Gastrocnemius medialis (tissue), 4 donors: ENCODE measurements around the gene SERPINH1. TPM values are rescaled to one million over a fixed set of nuclear protein-coding genes. Genes with fewer than 3 reads are reported as not detected.

Experiments
- ATAC-seq, 2 donors: fragments of 150-250 bp; one replicate each; pipeline ENCODE4 v1.9.1; 2016
- DNase-seq, 2 donors: peaks; one replicate each; pipeline ENCODE4 v3.0.0-alpha.2; 2019
- H3K27ac ChIP-seq, 4 donors: fragments of 200-600 bp; sonication (generic); 1 replicate in 1 of 4; 2 replicates in 3 of 4; pipeline ENCODE4 v1.5.1; 2016 to 2018; ENCODE audit warnings: mild to moderate bottlenecking in 2 of 4, moderate library complexity in 1 of 4
- H3K27me3 ChIP-seq, 3 donors: fragments of 200-600 bp; sonication (generic) in 2 of 3; 1 replicate in 1 of 3; 2 replicates in 2 of 3; pipeline versions ENCODE4 v1.5.1 to v1.6.0; 2016 to 2019; ENCODE audit warnings: mild to moderate bottlenecking in 1 of 3, moderate library complexity in 1 of 3
- H3K36me3 ChIP-seq, 2 donors: fragments of 200-600 bp; sonication (generic) in 1 of 2; one replicate each; pipeline ENCODE4 v1.5.1; 2017 to 2018
- H3K4me1 ChIP-seq, 2 donors: fragments of 200-600 bp; sonication (generic) in 1 of 2; one replicate each; pipeline ENCODE4 v1.5.1; 2016 to 2017; ENCODE audit warnings: mild to moderate bottlenecking in 2 of 2
- H3K4me3 ChIP-seq, 4 donors: fragments of 200-600 bp; sonication (generic) in 3 of 4; 1 replicate in 1 of 4; 2 replicates in 3 of 4; pipeline ENCODE4 v1.5.1; 2016 to 2019; ENCODE audit warnings: mild to moderate bottlenecking in 2 of 4
- H3K9me3 ChIP-seq, 3 donors: fragments of 200-600 bp; sonication (generic) in 2 of 3; 1 replicate in 1 of 3; 2 replicates in 2 of 3; pipeline ENCODE4 v1.5.1; 2016 to 2019
- POLR2A ChIP-seq, 2 donors: fragments of 450-650 bp; IDR thresholded peaks; one replicate each; pipeline ENCODE4 v1.6.1; 2017; ENCODE audit warnings: antibody characterized with exemption in 2 of 2, mild to moderate bottlenecking in 2 of 2, moderate library complexity in 2 of 2
- in situ Hi-C, 4 donors: fragments of 200-750 bp; cut with MboI; loops; one replicate each; pipeline versions ENCODE4 v1.15.0 to v1.8.0; 2017; ENCODE audit warnings: low sequenced_read_pairs in 4 of 4
- intact Hi-C: fragments of 100-400 bp; cut with DNase I; formaldehyde crosslinking; loops from one replicate; pipeline ENCODE4 v1.15.1; 2023; ENCODE audit warnings: low total_unique reads
- total RNA-seq, 4 donors: library from RNA; depleted of rRNA; stranded (reverse); fragments of >200 nt; gene quantifications; one replicate each; pipeline versions ENCODE4 v1.1.0 to v1.2.3, GENCODE V29; 2016
- TF ChIP-seq, protein P1 (sequence below), 5 experiments: fragments of 450-650 bp in 3 of 5; fragments of 200-600 bp in 2 of 5; sonication (generic) in 2 of 5; IDR thresholded peaks in 4 of 5; conservative IDR thresholded peaks in 1 of 5; 1 replicate in 4 of 5; 2 replicates in 1 of 5; pipeline ENCODE4 v1.5.1; 2016 to 2019; ENCODE audit warnings: antibody characterized with exemption in 5 of 5, mild to moderate bottlenecking in 3 of 5, moderate library complexity in 3 of 5

SERPINH1 gene
- total RNA-seq, 4 donors from 2014 or later, result 18.5 to 42.4 (median 34.8) TPM

DNA sequence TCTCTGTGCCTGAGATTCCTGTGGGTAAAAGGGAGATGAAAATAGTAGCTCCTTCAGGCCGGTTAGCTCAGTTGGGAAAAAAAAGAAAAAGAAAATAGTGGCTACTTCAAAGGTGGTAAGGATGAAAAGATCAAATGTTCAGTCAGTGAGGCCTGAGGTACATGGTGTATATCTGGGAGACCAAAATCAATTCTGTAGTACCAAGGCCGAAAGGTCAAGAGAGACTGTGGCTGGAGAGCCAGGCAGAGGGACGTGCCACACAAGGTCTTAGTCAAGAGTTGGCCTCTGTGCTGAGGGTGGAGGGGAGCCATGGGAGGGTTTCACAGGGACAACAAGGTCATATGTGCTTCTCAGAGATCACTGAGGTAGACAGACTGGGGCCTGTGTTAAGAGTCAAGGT lies 31.5 kb upstream of the SERPINH1 start:
- Histone ChIP-seq H3K9me3 (no peaks in the 10 kb centered on the region), H3K36me3 (no peaks in the 10 kb centered on the region), H3K27me3 (no peaks in the 10 kb centered on the region), H3K4me1 (no peaks in the 10 kb centered on the region), H3K4me3 (no peak overlapping the region), H3K27ac (no peak overlapping the region)
- intact Hi-C loops, result no loop called here
- TF ChIP-seq, protein P1, sequence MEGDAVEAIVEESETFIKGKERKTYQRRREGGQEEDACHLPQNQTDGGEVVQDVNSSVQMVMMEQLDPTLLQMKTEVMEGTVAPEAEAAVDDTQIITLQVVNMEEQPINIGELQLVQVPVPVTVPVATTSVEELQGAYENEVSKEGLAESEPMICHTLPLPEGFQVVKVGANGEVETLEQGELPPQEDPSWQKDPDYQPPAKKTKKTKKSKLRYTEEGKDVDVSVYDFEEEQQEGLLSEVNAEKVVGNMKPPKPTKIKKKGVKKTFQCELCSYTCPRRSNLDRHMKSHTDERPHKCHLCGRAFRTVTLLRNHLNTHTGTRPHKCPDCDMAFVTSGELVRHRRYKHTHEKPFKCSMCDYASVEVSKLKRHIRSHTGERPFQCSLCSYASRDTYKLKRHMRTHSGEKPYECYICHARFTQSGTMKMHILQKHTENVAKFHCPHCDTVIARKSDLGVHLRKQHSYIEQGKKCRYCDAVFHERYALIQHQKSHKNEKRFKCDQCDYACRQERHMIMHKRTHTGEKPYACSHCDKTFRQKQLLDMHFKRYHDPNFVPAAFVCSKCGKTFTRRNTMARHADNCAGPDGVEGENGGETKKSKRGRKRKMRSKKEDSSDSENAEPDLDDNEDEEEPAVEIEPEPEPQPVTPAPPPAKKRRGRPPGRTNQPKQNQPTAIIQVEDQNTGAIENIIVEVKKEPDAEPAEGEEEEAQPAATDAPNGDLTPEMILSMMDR (IDR thresholded peaks at IDR 0.05 in 4 of 5, conservative IDR thresholded peaks at IDR 0.05 in 1 of 5), result no peak
- TF ChIP-seq POLR2A (IDR thresholded peaks at IDR 0.05), result no peak
- DNase-seq (no peak), ATAC-seq (no peak)
- in situ Hi-C loops, result loop anchor here (5.0 to 25.0 kb wide), 3 partner anchors 83 to 246 kb away; no protein-coding TSS in a partner anchor

- in situ Hi-C loops, result loop anchor here (5.0 to 25.0 kb wide), 3 partner anchors 84 to 247 kb away; no protein-coding TSS in a partner anchor
- intact Hi-C loops, result no loop called here
- H3K9me3 ChIP-seq, result no peaks in the 10 kb centered on the region
- no peaks in the 10 kb centered on the region for H3K36me3 ChIP-seq
- H3K27ac ChIP-seq, result no peak overlapping the region
- no peak for DNase-seq
- no peak overlapping the region for H3K4me3 ChIP-seq
- no peak for ATAC-seq
- H3K27me3 ChIP-seq, result no peaks in the 10 kb centered on the region
- no peaks in the 10 kb centered on the region for H3K4me1 ChIP-seq
- TF ChIP-seq, protein P1 (IDR thresholded peaks at IDR 0.05 in 4 of 5, conservative IDR thresholded peaks at IDR 0.05 in 1 of 5), result no peak
- no peak for TF ChIP-seq POLR2A (IDR thresholded peaks at IDR 0.05)
These were observed 30.7 kb upstream of the SERPINH1 start for GRCh38 chr11:75531325-75531724.

DNA sequence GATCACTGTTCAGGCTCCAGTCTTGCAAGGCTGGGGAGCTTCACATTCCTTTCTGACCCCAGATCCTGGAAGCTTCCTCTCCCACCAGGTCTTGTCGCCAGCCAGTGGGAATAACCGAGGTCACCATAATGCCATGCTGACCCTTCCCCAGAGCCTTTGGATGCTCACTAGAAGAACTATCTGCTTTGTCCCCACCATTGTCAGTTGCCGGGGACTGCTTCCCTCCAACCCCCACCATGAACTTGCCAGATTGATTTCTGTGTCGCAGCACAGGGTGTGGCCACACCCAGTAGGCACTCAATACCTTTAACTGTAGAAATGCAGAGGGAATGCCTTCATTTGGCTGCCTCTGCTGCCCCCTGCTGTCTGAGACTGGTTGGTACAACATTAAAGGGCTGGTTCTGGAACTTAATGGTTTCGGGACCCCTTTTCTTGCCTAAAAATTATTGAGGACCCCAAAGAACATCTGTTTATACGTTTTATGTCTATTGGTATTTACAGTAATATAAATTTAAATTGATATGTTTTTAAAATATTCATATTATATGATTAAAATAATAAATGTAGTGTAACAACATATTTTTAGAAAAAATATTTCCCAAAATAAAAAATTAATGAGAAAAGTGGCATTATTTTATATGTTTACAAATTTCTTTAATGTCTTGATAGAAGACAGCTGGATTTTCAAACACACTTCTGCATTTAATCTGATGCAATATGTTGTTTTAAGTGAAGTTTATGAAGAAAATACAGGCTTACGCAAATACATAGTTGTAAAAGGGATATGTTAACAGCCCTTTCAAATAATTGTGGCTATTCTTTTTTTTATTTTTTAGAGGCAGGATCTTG lies 29.6 kb upstream of the SERPINH1 start:
- no peak overlapping the region for H3K4me3 ChIP-seq
- peak; percentile 46 to 83 for ATAC-seq
- in situ Hi-C loops, result loop anchor here (5.0 to 25.0 kb wide), 3 partner anchors 85 to 248 kb away; no protein-coding TSS in a partner anchor
- peak in 1 of 2 donors; percentile 64 for DNase-seq
- H3K9me3 ChIP-seq, result no peaks in the 10 kb centered on the region
- no peaks in the 10 kb centered on the region for H3K36me3 ChIP-seq
- TF ChIP-seq, protein P1 (IDR thresholded peaks at IDR 0.05 in 4 of 5, conservative IDR thresholded peaks at IDR 0.05 in 1 of 5), result peak; percentile 88 to 93 (median 92)
- TF ChIP-seq POLR2A (IDR thresholded peaks at IDR 0.05), result no peak
- intact Hi-C loops, result loop anchor here (1.0 kb wide), 2 partner anchors 87 to 144 kb away; no protein-coding TSS in a partner anchor
- H3K4me1 ChIP-seq, result no peaks in the 10 kb centered on the region
- no peak overlapping the region for H3K27ac ChIP-seq
- H3K27me3 ChIP-seq, result no peaks in the 10 kb centered on the region

GRCh38 chr11:75533896-75534258 lies 28.2 kb upstream of the SERPINH1 start:
- intact Hi-C loops (no loop called here), in situ Hi-C loops (loop anchor here (5.0 to 25.0 kb wide), 3 partner anchors 87 to 249 kb away; no protein-coding TSS in a partner anchor)
- Histone ChIP-seq H3K4me1 (no peaks in the 10 kb centered on the region), H3K27me3 (no peaks in the 10 kb centered on the region), H3K27ac (no peak overlapping the region), H3K4me3 (no peak overlapping the region), H3K36me3 (no peaks in the 10 kb centered on the region), H3K9me3 (no peaks in the 10 kb centered on the region)
- TF ChIP-seq POLR2A (IDR thresholded peaks at IDR 0.05), result no peak
- TF ChIP-seq, protein P1 (IDR thresholded peaks at IDR 0.05 in 4 of 5, conservative IDR thresholded peaks at IDR 0.05 in 1 of 5), result no peak
- ATAC-seq (no peak), DNase-seq (no peak)
